ENCODE data around the gene CACNB4. TPM values are rescaled to one million over a fixed set of nuclear protein-coding genes. Genes with fewer than 3 reads are reported as not detected.
A peak's percentile ranks its signal among the peaks of the same experiment; 100 is the strongest.

CACNB4 gene
- total and polyA plus RNA-seq, 9 of the 15 experiments (the other 6 are each of a cell fraction or from before 2014, with no cell fraction given): 0.01 to 0.20 (median 0.04) TPM; not detected in 1

DNA sequence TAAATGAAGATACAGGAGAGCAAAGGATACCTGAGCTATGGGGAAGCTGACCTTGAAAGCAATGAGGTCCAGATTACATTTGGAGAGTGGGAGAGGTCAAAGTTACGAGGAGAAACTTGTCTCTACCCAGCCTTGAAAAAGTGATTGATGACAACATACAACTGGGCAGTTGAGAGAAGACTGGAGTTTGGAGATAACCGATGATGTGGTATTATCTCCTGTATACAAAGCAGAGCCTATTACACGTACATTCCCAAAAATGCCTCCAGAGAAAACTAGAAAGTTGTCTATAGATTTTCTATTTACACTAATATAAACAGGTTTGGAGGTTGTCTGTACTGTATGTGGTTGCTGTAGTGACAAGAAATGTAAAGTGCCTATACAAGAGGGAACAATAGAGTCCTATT, 299.0 kb downstream of the CACNB4 start (continued):
- TF ChIP-seq, protein P1, sequence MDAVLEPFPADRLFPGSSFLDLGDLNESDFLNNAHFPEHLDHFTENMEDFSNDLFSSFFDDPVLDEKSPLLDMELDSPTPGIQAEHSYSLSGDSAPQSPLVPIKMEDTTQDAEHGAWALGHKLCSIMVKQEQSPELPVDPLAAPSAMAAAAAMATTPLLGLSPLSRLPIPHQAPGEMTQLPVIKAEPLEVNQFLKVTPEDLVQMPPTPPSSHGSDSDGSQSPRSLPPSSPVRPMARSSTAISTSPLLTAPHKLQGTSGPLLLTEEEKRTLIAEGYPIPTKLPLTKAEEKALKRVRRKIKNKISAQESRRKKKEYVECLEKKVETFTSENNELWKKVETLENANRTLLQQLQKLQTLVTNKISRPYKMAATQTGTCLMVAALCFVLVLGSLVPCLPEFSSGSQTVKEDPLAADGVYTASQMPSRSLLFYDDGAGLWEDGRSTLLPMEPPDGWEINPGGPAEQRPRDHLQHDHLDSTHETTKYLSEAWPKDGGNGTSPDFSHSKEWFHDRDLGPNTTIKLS (IDR thresholded peaks at IDR 0.05; ENCODE audit: borderline replicate concordance, low read depth): 0 out of 2 replicates have a peak, but pooled peaks have one; percentile 30
- TF ChIP-seq MTF1 (CRISPR knock-in tag; IDR thresholded peaks at IDR 0.05; ENCODE audit: borderline replicate concordance) (no peak), FOXM1 (IDR thresholded peaks at IDR 0.05; ENCODE audit: low read depth) (peak; percentile 88), FOXM1 (CRISPR knock-in tag; IDR thresholded peaks at IDR 0.05; ENCODE audit: low read depth) (no peak), XRCC4 (IDR thresholded peaks at IDR 0.05; ENCODE audit: extremely low read depth, insufficient read depth, insufficient read length) (no peak), RBBP5 (IDR thresholded peaks at IDR 0.05; ENCODE audit: borderline replicate concordance, insufficient read depth, low read length, poor library complexity, severe bottlenecking) (no peak), PURB (CRISPR knock-in tag; IDR thresholded peaks at IDR 0.05; ENCODE audit: low read depth) (no peak), CREM (IDR thresholded peaks at IDR 0.05; ENCODE audit: low read depth) (peak; percentile 73), ZNF436 (CRISPR knock-in tag; IDR thresholded peaks at IDR 0.05) (no peak), TGIF2 (CRISPR knock-in tag; IDR thresholded peaks at IDR 0.05) (no peak)
- TF ChIP-seq, protein P2, sequence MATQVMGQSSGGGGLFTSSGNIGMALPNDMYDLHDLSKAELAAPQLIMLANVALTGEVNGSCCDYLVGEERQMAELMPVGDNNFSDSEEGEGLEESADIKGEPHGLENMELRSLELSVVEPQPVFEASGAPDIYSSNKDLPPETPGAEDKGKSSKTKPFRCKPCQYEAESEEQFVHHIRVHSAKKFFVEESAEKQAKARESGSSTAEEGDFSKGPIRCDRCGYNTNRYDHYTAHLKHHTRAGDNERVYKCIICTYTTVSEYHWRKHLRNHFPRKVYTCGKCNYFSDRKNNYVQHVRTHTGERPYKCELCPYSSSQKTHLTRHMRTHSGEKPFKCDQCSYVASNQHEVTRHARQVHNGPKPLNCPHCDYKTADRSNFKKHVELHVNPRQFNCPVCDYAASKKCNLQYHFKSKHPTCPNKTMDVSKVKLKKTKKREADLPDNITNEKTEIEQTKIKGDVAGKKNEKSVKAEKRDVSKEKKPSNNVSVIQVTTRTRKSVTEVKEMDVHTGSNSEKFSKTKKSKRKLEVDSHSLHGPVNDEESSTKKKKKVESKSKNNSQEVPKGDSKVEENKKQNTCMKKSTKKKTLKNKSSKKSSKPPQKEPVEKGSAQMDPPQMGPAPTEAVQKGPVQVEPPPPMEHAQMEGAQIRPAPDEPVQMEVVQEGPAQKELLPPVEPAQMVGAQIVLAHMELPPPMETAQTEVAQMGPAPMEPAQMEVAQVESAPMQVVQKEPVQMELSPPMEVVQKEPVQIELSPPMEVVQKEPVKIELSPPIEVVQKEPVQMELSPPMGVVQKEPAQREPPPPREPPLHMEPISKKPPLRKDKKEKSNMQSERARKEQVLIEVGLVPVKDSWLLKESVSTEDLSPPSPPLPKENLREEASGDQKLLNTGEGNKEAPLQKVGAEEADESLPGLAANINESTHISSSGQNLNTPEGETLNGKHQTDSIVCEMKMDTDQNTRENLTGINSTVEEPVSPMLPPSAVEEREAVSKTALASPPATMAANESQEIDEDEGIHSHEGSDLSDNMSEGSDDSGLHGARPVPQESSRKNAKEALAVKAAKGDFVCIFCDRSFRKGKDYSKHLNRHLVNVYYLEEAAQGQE (IDR thresholded peaks at IDR 0.05; ENCODE audit: borderline replicate concordance): no peak
- TF ChIP-seq, protein P2 (CRISPR knock-in tag; IDR thresholded peaks at IDR 0.05; ENCODE audit: low read depth): no peak
- TF ChIP-seq, protein P3, sequence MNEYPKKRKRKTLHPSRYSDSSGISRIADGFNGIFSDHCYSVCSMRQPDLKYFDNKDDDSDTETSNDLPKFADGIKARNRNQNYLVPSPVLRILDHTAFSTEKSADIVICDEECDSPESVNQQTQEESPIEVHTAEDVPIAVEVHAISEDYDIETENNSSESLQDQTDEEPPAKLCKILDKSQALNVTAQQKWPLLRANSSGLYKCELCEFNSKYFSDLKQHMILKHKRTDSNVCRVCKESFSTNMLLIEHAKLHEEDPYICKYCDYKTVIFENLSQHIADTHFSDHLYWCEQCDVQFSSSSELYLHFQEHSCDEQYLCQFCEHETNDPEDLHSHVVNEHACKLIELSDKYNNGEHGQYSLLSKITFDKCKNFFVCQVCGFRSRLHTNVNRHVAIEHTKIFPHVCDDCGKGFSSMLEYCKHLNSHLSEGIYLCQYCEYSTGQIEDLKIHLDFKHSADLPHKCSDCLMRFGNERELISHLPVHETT (CRISPR knock-in tag; conservative IDR thresholded peaks at IDR 0.05 in 1 of 2, IDR thresholded peaks at IDR 0.05 in 1 of 2): no peak; a peak in 1 of 4 replicates
- TF ChIP-seq, protein P4, sequence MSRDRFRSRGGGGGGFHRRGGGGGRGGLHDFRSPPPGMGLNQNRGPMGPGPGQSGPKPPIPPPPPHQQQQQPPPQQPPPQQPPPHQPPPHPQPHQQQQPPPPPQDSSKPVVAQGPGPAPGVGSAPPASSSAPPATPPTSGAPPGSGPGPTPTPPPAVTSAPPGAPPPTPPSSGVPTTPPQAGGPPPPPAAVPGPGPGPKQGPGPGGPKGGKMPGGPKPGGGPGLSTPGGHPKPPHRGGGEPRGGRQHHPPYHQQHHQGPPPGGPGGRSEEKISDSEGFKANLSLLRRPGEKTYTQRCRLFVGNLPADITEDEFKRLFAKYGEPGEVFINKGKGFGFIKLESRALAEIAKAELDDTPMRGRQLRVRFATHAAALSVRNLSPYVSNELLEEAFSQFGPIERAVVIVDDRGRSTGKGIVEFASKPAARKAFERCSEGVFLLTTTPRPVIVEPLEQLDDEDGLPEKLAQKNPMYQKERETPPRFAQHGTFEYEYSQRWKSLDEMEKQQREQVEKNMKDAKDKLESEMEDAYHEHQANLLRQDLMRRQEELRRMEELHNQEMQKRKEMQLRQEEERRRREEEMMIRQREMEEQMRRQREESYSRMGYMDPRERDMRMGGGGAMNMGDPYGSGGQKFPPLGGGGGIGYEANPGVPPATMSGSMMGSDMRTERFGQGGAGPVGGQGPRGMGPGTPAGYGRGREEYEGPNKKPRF (IDR thresholded peaks at IDR 0.05; ENCODE audit: low read depth, low read length): no peak

All from K562 (cell line).